GM21360 (cell line): Measurements from ENCODE around the gene NRCAM.
A peak's percentile ranks its signal among the peaks of the same experiment; 100 is the strongest.

Source experiments
- ATAC-seq: cut with Tn5 transposase; IDR thresholded peaks from one replicate; pipeline ENCODE4 v1.9.1; 2021; ENCODE audit warnings: mild to moderate bottlenecking, moderate library complexity; ENCODE audit not compliant: unreplicated experiment

The NRCAM gene

DNA sequence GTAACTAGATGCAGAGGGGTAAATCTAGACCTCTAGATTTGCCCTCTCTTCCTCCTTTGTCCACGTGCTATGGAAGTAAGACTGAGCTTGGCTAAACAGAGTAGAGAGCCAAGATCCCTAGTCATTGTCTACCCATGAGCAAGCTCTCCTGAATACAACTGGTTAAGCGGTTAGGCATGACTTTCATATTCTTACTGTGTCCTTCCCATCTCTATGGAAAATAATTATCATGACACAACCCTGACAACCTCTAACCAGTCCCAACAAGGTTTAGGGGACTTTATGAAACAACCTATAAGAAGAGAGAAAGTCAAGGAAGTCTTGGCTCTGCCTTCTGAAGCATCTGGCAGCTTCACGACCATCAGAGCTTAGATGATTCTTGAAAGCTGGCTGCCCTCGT lies 318.2 kb downstream of the NRCAM start:
- no peak for ATAC-seq

DNA sequence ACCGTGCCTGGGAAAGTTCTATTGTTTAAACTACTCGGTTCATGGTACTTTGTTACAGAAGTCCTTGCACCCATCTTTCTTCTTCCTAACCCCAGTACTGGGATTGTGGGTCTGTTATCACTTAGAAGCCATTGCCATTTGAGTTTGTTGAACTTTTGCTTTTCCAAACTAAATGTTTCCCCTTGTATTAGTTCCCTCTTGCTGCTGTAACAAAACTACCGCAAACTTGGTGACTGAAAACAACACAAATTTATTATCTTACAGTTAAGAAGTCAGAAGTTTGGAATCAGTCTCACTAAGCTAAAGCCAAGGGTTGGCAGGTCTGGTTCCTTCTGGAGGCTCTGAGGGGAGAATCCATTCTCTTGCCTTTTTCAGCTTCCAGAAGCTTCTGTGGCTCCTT lies 319.2 kb downstream of the NRCAM start:
- no peak for ATAC-seq

- ATAC-seq, result peak; percentile 25
Observed at GRCh38 chr7:108136191-108136688, 320.0 kb downstream of the NRCAM start.

GRCh38 chr7:108135446-108136190 lies 320.6 kb downstream of the NRCAM start:
- ATAC-seq, result peak; percentile 97

DNA sequence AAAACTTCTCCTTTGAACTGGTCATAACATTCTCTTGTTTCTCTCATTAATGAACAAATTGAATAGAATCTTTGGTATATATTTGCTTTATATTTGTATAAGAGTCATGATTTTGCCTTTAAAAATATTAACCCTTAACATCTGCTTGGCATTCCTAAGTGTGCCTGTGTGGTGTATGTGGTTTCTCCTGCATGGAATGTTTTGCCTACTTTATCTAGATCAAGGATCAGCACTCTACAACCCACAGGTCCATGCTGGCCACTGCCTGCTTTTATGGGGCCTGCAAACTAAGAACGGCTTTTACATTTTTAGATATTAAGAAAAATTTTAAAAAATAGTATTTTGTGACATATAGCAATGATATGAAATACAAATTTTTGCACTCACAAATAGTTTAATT lies 321.8 kb downstream of the NRCAM start:
- ATAC-seq, result no peak

- ATAC-seq, result no peak
Observed at GRCh38 chr7:108132551-108133265, 323.5 kb downstream of the NRCAM start.

- no peak for ATAC-seq
Observed at GRCh38 chr7:108130261-108130660, 326.0 kb downstream of the NRCAM start, which contains the start of gene LAMB4. TSS of gene LAMB4 (minus strand) at chr7:108130361. CDS start at chr7:108123164, 7,197 bp downstream.

- no peak for ATAC-seq
Observed at GRCh38 chr7:108129018-108129965, 326.9 kb downstream of the NRCAM start.

- no peak for ATAC-seq
Observed at GRCh38 chr7:108128514-108128913, 327.7 kb downstream of the NRCAM start.

DNA sequence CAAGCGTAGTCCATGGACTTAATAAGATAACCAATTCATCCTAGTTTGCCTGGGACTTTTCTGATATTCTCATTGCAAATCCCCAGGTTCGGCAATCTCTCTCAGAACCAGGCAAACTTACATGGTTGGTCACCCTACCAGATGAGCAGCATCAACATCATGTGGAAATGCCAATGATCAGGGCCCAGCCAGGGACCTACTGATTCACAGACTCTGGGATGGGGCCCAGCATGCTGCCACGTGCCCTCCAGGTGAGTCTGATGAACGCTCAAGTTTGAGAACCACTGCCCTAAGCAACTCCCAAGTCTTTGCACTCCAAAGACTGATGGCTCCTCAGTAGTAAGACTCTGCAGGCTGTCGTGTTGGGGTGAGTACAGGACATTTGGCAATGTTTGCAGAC lies 328.8 kb downstream of the NRCAM start:
- no peak for ATAC-seq

- no peak for ATAC-seq
Observed at GRCh38 chr7:108124820-108125219, 331.4 kb downstream of the NRCAM start.

GRCh38 chr7:108122181-108122580 lies 334.1 kb downstream of the NRCAM start:
- ATAC-seq, result no peak

DNA sequence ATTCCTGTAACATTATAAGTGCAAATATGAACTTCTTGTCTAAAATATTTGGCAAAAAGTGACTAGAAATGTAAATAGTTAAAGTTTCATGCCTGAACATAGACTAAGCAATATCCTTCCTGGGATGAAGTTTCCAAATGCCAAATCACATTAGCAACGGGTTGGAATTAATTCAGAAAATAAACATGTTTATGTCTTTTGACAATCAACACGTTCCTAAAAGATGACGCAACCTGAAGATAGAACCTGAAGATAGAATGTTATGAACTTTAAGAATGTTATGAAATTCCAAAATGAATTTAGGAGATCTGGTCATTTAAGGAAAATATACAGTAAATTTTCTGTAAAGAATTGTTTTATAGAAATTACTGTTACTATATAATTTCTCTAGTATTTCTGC lies 335.3 kb downstream of the NRCAM start:
- no peak for ATAC-seq

DNA sequence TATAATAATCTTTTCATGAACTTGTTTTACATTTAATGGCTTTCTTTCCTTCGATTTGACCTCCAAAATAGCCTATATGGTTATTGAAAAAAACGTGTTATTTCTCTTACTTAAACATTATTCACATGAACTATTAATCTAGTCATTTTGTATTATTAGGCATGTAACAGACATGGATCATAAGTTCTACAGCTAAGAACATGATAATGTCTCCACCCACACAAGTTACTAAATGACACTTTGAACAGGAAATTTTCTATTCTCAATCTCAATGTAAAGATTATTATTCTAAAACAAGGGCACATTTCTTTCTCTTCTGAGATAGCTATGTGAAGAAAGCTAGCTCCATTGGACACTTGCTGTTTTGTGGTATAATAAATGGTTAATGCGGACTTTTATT lies 336.0 kb downstream of the NRCAM start:
- no peak for ATAC-seq

DNA sequence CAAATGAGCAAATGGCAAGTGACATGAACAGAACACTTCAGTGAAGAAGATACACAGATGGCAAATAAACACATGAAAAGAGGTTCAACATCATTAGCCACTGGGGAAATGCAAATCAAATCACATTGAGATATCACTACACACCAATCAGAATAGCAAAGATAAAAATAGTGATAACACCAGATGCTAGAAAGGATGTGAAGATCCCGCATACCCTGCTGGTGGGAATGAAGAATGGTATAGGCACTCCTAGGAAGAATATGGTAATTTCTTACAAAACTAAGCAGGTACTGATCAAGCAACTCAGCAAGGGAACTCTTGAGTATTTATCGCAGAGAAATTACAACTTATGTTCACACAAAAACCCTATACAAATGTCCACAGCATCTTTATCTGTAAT lies 337.3 kb downstream of the NRCAM start:
- ATAC-seq, result no peak

DNA sequence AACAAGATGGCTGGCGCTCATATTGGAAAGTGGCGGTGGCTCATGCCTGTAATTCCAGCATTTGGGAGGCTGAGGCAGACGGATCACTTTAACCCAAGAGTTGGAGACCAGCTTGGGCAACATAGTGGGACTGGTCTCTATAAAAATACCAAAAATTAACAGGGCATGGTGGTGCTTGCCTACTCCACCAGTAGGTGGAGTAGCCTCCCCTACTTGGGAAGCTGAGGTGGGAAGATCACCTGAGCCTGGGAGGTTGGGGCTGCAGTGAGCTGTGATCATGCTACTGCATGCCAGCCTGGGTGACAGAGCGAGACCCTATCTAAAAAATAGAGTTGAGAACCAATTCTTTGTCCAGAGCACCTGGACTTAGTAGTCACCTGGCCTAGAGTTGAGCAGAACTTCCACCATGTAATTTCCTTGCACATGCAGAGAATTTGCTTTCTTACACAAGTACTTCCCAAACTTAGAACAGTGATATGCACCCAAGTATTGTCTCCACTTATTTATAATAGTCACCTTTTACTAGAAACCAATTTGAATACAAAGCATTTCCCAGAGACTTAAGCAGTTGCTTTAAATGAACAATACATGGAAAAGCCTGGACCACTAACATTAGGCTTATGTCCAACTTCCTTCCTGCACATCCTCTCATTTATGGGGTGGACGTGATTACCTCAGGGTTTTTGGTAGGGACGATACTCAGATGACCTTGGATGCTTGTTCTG lies 342.0 kb downstream of the NRCAM start:
- ATAC-seq, result peak; percentile 69

GRCh38 chr7:108112683-108113082 lies 343.6 kb downstream of the NRCAM start:
- no peak for ATAC-seq

DNA sequence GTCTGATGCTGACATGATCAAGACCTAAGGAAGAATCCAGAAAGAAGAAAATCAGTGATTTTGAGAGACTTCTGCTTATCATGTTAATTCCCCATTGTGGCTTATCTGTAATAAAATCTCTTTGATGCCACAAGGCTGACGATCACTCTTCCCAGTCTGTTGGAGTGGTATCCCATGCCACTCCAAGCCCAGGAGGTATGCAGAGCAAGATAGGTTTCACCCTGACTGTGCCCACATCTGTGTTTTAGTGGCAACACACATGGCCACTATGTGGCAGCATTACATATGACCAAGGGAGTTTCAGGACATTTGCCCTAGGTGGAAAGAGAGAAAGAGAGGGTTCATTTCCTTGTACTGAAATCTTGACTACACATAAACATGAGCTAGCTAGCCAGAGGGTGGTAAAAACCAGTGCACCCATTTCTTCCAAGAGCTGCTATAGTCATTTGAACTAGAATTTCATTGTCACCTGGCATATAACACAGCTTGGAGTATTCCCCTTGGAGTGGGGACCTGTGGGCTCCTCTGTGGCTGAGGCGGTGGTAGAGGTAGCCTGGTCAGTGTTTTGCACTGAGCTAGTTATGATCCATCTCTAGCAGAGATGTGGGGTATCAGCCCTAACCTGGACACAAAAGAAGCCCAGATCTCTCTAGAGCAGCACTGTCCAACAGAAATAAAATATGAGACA lies 346.9 kb downstream of the NRCAM start:
- ATAC-seq, result no peak

GRCh38 chr7:108108131-108108530 lies 348.1 kb downstream of the NRCAM start:
- no peak for ATAC-seq

DNA sequence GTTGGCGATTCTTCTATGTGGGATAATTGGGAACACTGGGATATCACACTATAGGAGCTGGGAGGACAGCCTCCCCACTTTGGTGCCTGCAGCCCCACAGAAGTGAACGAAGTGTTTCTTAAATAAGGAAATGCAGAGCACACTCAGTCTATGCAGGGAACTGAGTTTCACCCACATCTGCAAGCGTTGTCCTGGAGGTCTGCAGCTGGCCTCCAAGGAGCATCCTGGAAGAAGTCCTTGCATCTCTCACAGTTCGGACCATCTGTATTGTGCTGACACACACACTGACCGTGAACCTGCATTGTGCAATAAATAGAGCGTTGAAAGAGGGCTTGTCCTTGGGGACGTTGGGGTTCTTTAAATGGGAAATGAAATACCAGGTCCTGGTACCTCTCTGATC lies 351.9 kb downstream of the NRCAM start:
- ATAC-seq, result no peak
